DMS114 treated with DMSO at 0.1 percent for 48 hours (cell line): ENCODE results near the gene NXN.

Experiments
- DNase-seq: peaks from one replicate; lab custom pipeline; 2025; ENCODE audit not compliant: unreplicated experiment; lab: John Stamatoyannopoulos, UW

The NXN gene

DNA sequence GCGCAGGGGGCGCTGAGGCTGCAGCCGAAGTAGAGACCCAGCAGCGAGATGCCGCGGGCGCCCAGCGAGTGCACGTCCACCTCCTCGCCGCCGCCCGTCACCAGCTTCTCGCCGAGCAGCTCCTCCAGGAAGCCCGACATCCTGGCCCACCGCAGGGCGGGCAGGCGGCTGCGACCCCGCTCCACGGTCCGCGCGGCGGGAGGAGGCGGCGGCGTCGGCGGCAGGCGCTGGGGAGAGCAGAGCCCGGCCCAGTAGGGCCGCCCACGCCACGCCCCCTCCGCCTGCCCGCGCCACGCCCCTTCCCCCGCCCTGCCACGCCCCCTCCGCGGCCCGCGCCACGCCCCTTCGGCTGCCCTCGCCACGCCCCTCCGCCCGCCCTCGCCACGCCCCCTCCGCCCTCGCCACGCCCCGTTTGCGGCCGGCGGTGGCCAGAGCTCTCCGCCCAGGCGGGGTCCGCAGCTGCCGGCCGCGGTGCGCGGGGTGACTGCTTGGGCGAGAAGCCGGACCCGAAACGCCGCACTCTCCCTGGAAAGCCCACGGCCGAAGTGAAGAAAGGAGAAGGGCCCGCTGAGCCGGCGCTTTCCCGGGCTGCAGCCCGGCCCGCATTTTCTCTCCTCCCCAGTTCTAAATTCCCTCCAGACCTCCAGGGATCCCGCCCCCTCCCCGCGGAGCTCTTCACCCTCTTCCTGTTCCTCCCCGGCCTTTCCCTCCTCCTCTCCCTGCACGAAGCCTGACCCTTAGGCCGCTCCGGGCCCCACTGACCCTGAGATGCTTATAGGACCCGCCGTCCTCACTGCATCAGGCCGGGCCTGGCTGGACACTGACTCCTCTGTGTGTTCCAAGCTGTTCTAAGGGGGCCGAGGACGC lies at the start of gene NXN:
Gene NXN (minus strand): TSS at position 238 of the 867 bp plus-strand sequence.
- DNase-seq: peak; percentile 36

DNA sequence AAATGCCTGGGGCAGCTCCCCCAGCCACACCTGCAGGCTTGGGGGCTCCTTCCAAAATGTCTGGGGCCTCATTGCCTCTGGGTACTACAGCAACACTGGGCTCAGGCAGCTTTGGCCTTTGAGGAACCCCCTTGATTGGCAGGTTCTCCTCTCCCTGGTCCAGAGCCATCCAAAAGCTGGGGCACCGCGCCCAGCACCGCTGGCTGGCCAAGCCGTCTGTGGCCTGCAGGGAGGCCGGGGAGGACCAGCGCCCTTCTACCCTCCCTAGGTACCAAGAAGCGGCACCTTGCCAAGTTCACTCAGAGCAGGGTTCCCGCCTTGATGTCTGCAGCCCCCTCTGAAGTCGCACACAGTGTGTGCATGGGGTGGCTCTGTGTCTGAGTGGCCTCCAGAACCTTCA lies 47.5 kb upstream of the NXN start:
- no peak for DNase-seq

GRCh38 chr17:1026599-1026975 lies 47.0 kb upstream of the NXN start:
- DNase-seq: no peak

DNA sequence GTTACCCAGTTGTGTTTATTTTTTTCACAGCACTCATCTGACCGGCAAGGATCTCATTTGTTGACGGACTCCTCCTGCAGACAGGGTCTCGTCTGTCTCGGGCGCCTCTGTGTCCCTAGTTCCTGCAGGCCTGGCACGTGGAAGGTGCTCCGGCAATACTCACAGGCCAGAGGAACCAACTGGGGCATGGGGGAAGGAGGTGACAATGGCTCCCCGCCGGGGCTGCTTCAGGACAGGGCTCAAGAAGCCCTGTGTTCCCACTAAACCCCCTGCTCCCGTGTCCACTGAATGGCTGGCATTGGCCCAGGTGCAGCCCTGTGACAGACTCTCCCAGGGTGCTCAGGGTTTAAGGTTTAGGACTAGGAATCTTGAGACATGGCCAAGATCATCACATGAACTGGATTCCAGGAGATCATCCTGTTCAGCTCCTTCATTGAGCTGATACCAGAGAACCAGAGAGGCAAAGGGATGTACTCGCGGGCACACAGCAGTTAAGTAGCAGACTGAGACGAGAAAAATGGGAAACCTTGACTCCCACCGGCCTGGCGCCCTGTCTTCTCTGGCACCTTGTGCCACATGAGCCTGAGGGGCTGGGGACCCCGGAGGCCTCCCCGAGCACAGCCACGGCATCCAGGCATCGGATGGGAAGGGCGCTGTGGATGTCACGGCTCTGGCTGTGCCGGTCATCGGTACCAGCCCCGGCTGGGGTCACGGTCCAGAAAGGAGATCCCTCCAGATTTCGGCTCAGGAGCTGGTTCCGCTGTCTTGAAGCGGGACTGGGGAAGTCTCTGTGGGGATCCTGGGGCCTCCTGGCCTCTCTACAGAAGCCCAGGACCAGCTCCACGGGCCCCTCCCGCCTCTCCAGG lies 46.4 kb upstream of the NXN start:
- DNase-seq: no peak

DNA sequence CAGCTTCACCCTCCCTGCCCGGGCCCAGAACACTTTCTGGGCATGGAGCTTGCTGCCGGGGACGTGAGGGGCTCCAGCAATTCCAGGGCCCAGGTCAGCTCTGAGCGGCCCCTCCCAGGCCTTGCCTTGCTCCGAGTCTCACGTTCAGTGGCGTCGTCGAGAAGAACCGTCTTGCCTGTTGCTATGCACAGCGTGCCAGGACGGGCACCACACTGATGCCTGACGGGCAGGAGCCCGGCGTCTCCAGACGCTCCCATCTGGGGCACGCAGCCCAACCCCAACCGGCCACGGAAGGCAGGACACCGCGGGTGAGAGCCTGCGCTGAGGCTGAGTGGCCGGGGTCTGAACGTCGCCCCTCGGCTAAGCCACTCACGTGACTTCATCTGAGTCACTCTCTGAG lies 44.5 kb upstream of the NXN start:
- no peak for DNase-seq

DNA sequence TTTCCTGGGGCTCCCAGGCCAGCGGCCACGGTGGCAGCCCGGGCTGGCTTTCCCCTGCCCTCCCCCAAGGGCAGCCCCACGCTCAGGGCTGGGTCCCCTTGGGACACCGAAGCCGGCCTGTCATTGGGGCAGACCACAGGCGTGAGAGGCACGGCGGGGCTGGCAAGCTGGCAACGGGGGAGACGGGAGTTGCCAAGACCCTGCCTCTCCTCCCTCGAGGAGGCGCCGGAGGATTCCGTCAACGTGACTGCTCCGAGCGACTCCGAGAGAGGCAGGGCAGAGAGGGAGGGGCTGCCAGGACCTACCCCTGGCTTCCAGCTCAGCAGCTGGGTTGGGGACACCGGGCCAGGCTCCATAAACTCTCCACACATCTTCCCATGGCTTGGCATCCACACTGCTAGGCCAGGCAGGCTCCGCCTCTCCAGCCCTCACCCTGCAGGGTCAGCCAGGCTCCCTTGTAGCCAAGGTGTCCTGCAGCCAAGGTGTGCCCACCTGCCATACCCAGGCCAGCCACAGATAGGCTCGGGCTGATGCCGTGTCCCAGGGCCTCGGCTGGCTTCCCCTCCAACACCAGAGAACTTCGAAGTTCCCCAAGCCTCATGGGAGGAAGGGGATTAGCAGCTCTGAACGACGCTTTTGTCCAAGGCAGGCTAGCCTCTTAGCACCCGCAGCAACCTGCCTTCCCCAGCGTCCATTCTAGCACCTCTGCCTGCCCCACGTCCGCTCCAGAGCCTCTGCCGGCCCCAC lies 42.9 kb upstream of the NXN start:
- no peak for DNase-seq

DNA sequence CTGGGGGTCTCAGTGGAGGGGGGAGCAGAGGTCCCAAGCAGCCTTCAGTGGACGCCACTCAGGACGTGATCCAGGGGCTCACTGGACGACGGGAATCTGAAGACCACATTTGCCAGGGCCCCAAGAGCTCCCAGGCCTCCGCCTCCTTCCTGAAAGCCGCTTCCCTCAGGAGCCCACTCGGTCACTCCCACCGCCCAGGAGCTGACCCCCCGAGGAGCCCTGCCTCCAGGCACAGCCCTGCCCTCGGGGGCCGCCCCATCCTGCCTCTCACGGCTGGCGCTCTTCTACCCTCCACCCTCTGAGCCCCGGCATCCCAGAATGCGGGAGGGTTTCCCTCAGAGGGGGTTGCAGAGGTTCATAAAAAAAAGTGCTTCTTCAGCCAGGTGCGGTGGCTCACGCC lies 41.6 kb upstream of the NXN start:
- no peak for DNase-seq

GRCh38 chr17:1019451-1019850 lies 39.9 kb upstream of the NXN start:
- no peak for DNase-seq

DNA sequence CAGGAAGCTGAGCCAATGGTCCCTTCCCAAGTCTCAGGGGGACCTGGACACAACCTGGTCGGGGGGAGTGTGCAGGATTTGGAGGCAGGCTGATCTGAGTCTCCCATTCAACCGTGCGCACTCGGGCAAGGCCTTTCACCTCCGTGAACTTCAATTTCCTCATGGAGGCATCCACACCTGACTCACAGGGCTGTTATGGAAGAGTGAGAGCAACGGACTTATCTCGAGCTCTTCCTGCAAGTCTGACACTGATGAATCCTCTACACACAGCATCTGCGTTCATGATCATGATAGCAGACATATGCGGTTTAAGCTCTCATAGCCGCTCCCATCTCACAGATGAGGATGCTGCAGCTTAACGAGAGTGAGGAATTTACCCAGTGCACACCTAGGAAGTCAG lies 39.0 kb upstream of the NXN start:
- no peak for DNase-seq

GRCh38 chr17:1013729-1014090 lies 34.1 kb upstream of the NXN start:
- DNase-seq: no peak

DNA sequence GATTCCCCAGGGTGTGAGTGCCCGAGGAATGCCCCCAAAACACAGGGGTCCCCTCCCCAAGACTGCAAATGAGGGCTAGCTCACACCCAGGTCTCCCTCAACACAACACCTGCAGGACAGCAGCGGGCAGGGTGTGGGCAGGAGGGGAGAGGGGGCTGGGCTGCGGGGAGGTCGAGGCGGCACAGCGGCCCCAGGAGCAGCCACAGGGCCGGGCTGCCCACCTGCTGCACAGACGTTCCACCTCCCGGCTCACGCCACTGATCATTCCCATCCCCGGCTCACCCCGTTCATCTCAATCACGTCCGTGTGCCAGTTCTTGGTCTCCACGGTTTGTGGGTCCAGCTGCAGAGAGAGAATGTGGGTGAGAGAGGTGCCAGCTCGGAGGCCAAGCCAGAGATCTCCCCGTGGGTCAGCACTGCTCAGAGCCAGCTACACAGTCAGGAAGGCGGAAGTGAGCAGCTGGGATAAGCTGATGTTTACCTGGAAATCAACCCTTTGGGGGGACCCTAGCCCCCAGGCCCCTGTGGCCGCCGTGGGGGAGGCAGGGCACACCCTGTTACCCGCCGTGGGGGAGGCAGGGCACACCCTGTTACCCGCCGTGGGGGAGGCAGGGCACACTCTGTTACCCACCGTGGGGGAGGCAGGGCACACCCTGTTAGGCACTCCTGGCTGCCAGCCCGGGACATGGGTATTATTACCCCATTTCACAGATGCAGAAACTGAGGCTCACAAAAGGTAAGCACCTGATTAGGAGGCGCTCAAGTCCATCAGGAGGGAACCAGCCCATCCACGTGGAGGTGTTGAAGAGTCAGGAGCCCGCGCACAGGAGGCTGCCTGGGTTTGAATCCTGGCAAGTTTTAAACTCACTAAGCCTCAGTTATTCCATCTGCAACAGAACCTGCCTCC lies 33.5 kb upstream of the NXN start:
- no peak for DNase-seq

- no peak for DNase-seq
These were observed 32.5 kb upstream of the NXN start for GRCh38 chr17:1011760-1012735.

GRCh38 chr17:1011138-1011537 lies 31.6 kb upstream of the NXN start:
- no peak for DNase-seq

DNA sequence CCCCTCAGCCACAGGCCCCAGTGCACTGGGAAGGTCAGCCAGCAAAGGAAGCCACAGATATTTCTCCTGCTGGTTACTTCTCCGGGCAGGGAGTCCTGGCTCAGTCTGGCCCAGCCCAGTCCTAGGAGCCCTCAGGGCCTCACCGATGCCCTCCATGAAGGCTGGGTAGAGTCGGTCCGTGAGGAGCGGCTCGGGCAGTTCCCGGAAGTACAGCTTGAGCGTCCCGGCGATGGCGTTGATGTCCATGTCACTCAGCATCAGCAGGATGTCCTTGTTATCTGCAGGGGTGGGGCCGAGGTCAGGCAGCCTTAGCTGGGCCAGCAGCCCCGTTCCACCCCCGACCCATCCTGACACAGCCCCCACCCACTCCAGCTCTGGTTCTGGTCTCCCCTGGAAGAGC lies 31.0 kb upstream of the NXN start:
- no peak for DNase-seq

GRCh38 chr17:1010086-1010450 lies 30.5 kb upstream of the NXN start:
- no peak for DNase-seq

DNA sequence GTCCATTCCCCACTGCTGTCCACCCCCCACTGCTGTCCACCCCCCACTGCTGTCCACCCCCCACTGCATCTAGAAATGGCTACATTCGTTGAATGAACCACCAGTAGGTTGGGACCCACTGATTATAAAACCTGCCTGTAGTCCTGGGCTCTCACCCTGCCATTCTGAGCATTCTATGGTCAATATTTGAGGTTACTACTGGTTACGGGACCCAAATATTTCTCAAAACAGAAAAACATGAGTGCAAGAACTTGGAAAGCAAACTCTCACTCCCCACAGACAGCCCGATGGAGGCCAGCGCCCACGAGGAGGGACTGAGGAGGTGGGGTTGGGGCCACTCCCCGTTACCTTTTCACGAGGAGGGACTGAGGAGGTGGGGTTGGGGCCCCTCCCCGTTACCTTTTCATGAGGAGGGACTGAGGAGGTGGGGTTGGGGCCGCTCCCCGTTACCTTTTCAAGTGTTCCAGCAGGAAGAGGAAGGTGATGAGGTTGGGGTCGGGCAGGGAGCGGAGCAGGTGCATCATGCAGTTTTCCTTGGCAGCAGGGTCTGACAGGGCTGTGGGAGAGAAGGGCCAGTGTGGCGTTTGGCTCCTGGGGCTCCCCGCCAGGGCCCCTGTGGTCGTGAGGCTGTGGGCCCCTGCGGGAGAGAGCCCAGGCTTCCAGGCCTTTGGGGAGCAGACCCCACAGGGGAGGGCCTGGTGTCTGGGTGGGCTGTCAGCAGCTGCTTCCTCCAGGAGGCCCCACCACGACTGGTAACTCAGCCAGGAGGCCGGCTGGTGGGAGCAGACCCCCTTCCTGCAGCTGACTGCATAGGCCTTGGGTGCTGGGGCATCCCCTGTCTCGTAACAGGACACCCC lies 29.9 kb upstream of the NXN start:
- no peak for DNase-seq

DNA sequence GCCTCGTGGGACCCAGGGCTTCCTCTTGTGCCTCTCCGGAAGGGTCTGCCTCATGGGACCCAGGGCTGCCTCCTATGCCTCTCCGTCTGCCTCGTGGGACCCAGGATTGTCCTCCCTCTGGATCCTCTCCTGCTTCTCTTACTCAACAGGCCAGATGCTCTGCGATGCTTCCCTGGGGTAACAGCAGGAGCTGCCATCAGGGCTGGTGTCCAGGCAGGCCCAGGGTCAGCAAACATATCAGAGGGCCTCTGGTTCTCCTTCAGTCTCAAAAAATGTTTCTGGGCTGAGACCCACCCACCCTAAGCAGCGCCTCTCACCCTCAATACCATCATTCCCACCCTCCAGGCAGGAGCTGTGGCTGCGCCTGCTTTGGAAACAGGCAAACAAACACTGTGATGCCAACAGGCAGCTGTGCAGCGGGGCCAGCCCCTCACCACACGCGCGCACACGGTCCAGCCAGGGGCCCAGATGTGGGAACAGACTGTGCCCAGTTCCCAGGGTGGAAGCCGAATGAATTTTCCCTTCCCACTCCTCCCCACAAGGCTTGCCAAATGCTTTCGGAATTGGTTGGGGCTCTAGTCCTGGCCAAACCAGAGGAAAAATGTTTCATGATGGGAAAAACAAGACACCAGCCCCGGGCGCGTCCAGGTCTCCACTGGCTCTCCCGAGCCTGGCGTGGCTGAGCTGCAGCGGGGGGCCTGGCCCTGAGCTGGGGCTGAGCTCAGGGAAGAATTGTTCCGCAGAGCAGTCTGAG lies 28.6 kb upstream of the NXN start:
- DNase-seq: no peak
